OCI-LY1 (cell line): ENCODE data around the gene P2RY6.

ENCODE experiments used
- CTCF ChIP-seq: fragments of 200-600 bp; sonication (generic), shearing (Covaris generic); IDR thresholded peaks from 2 replicates; pipeline ENCODE4 v1.5.1; 2017; ENCODE audit warnings: mild to moderate bottlenecking, antibody characterized with exemption, low read length, moderate library complexity, mixed read lengths
- EZH2 ChIP-seq: fragments of 200-600 bp; sonication (generic), shearing (Covaris generic); IDR thresholded peaks from 2 replicates; pipeline ENCODE4 v1.8.0; 2017; ENCODE audit warnings: borderline replicate concordance, mixed run types, mild to moderate bottlenecking, antibody characterized with exemption, low read length, moderate library complexity, mixed read lengths

- TF ChIP-seq CTCF = no peak
- no peak for TF ChIP-seq EZH2
Observed at GRCh38 chr11:73227571-73228211, 44.4 kb upstream of the P2RY6 start.
